WTC11 (cell line): Measurements from ENCODE around the gene LHPP.

Experiments
- ATF2 ChIP-seq: sonication (generic); formaldehyde crosslinking; IDR thresholded peaks from 2 replicates; pipeline ENCODE4 v1.8.1; 2022; ENCODE audit warnings: low read depth, missing genetic modification reagents, borderline replicate concordance
- CREM ChIP-seq: sonication (generic); formaldehyde crosslinking; IDR thresholded peaks from 2 replicates; pipeline ENCODE4 v1.8.1; 2022; ENCODE audit warnings: mild to moderate bottlenecking, missing genetic modification reagents, moderate library complexity
- CTCF ChIP-seq: fragments of 200-600 bp; IDR thresholded peaks from 2 replicates; pipeline ENCODE4 v1.8.0; 2022; ENCODE audit warnings: antibody characterized with exemption
- E2F1 ChIP-seq: sonication (generic); formaldehyde crosslinking; IDR thresholded peaks from 2 replicates; pipeline ENCODE4 v1.8.0; 2022; ENCODE audit warnings: mild to moderate bottlenecking, missing genetic modification reagents
- HMGA2 ChIP-seq: fragments of 250-450 bp; sonication (Bioruptor Pico); IDR thresholded peaks from 2 replicates; pipeline ENCODE4 v1.4.0; 2021; ENCODE audit warnings: mild to moderate bottlenecking, moderate library complexity
- IRF2 ChIP-seq: sonication (generic); formaldehyde crosslinking; IDR thresholded peaks from 2 replicates; pipeline ENCODE4 v1.8.0; 2022; ENCODE audit warnings: low read depth, missing genetic modification reagents, borderline replicate concordance
- KAT7 ChIP-seq: sonication (generic); formaldehyde crosslinking; IDR thresholded peaks from 2 replicates; pipeline ENCODE4 v1.8.1; 2023; ENCODE audit warnings: missing genetic modification reagents, mild to moderate bottlenecking, borderline replicate concordance
- MYBL2 ChIP-seq: sonication (generic); formaldehyde crosslinking; IDR thresholded peaks from 2 replicates; pipeline ENCODE4 v1.8.1; 2023; ENCODE audit warnings: mild to moderate bottlenecking, moderate library complexity, missing genetic modification reagents
- RORB ChIP-seq: fragments of 250-450 bp; sonication (Bioruptor Pico); IDR thresholded peaks from 2 replicates; pipeline ENCODE4 v1.9.0; 2021; ENCODE audit warnings: mild to moderate bottlenecking
- SMAD3 ChIP-seq: sonication (generic); formaldehyde crosslinking; IDR thresholded peaks from 2 replicates; pipeline ENCODE4 v1.8.0; 2022; ENCODE audit warnings: missing genetic modification reagents, mild to moderate bottlenecking, borderline replicate concordance
- STAT6 ChIP-seq: sonication (generic); formaldehyde crosslinking; conservative IDR thresholded peaks from 2 replicates; pipeline ENCODE4 v1.8.1; 2023; ENCODE audit warnings: mild to moderate bottlenecking, low read depth, missing genetic modification reagents, moderate library complexity
- ZBTB43 ChIP-seq: sonication (generic); formaldehyde crosslinking; IDR thresholded peaks from 2 replicates; pipeline ENCODE4 v1.8.1; 2023; ENCODE audit warnings: mild to moderate bottlenecking, missing genetic modification reagents

- TF ChIP-seq CTCF (no peak), KAT7 (no peak), SMAD3 (CRISPR knock-in tag) (no peak), E2F1 (no peak), STAT6 (CRISPR knock-in tag) (no peak), IRF2 (CRISPR knock-in tag) (no peak), CREM (CRISPR knock-in tag) (no peak), ZBTB43 (no peak), HMGA2 (CRISPR knock-in tag) (no peak), RORB (no peak), ATF2 (CRISPR knock-in tag) (no peak), MYBL2 (CRISPR knock-in tag) (no peak)
These were observed 59.8 kb downstream of the LHPP start for GRCh38 chr10:124521429-124521871.
